ENCODE measurements around the gene PXK. TPM values are rescaled to one million over a fixed set of nuclear protein-coding genes. Genes with fewer than 3 reads are reported as not detected.

PXK gene
- total and polyA plus RNA-seq, 10 of the 15 experiments (the other 5 are each of a cell fraction or from before 2014, with no cell fraction given): 8.4 to 38.0 (median 27.6) TPM

DNA sequence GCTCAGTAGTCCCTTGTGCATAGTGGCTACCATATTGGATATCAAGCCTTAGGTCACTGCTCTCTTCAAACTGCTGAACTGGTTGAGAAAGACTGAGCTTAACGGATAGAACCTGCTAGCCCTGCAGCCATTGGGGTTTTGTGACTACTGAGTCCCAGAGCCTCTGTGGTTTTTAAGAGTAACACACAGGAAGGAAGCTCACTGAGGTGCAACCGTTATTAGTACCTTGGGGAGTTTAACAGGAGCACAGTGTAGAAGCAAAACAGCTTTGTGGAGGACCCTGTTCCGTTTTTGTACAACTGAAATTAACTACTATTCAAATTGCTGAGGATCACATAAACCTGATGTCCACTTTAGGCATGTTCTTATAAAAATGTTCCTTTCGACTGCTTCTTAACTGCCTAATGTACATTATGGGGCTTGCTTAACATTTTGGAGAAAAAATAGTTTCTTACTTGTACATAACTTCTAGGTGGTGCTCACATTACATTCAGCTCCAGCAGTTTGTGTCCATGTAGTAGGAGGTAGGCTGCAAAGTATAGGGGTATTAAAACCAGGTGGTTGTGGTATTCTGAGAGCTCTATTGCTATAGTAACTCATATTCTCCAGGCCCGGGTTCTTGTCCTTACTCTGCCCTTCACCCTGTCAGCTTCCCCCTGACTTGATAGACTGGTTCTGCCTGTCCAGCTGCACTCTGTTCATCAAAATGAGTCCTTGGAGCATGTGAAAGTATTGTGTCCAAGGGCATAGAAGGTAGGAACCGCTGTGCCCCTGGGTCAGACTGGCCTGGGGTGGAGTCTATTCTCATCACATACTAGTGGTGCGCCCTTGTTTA lies 17.3 kb downstream of the PXK start (continued):
- TF ChIP-seq TARDBP (IDR thresholded peaks at IDR 0.05; ENCODE audit: borderline replicate concordance) (no peak), SUZ12 (IDR thresholded peaks at IDR 0.05; ENCODE audit: unreplicated experiment) (no peak), ZNF622 (IDR thresholded peaks at IDR 0.05) (no peak), BCL11A (IDR thresholded peaks at IDR 0.05; ENCODE audit: low read depth, low read length) (peak; percentile 41; the same call in 1 of the 2 replicates), NBN (IDR thresholded peaks at IDR 0.05) (no peak), RELA (IDR thresholded peaks at IDR 0.05; ENCODE audit: borderline replicate concordance, partially characterized antibody) (no peak), GABPA (IDR thresholded peaks at IDR 0.05; ENCODE audit: low read depth) (peak; percentile 88), CBX3 (IDR thresholded peaks at IDR 0.05; ENCODE audit: borderline replicate concordance, low read depth) (no peak), ZZZ3 (IDR thresholded peaks at IDR 0.05; ENCODE audit: control insufficient read depth, insufficient read length, low read depth) (no peak), SRF (IDR thresholded peaks at IDR 0.05; ENCODE audit: low read depth in 2 of 2, low read length in 2 of 2) (no peak), TBL1XR1 (IDR thresholded peaks at IDR 0.05; ENCODE audit: low read depth, low read length) (no peak; the same call in 1 of the 2 replicates), NRF1 (conservative IDR thresholded peaks at IDR 0.05; ENCODE audit: low read depth, low read length) (no peak), MTA3 (IDR thresholded peaks at IDR 0.05; ENCODE audit: borderline replicate concordance, low read length) (no peak; the same call in 1 of the 2 replicates), CEBPB (IDR thresholded peaks at IDR 0.05; ENCODE audit: borderline replicate concordance in 1 of 2, low read depth in 2 of 2, low read length in 2 of 2) (no peak), EED (IDR thresholded peaks at IDR 0.05; ENCODE audit: low read depth) (peak; percentile 74)
- TF ChIP-seq, protein P1, sequence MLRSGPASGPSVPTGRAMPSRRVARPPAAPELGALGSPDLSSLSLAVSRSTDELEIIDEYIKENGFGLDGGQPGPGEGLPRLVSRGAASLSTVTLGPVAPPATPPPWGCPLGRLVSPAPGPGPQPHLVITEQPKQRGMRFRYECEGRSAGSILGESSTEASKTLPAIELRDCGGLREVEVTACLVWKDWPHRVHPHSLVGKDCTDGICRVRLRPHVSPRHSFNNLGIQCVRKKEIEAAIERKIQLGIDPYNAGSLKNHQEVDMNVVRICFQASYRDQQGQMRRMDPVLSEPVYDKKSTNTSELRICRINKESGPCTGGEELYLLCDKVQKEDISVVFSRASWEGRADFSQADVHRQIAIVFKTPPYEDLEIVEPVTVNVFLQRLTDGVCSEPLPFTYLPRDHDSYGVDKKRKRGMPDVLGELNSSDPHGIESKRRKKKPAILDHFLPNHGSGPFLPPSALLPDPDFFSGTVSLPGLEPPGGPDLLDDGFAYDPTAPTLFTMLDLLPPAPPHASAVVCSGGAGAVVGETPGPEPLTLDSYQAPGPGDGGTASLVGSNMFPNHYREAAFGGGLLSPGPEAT (IDR thresholded peaks at IDR 0.05; ENCODE audit: low read depth): no peak
- TF ChIP-seq, protein P2, sequence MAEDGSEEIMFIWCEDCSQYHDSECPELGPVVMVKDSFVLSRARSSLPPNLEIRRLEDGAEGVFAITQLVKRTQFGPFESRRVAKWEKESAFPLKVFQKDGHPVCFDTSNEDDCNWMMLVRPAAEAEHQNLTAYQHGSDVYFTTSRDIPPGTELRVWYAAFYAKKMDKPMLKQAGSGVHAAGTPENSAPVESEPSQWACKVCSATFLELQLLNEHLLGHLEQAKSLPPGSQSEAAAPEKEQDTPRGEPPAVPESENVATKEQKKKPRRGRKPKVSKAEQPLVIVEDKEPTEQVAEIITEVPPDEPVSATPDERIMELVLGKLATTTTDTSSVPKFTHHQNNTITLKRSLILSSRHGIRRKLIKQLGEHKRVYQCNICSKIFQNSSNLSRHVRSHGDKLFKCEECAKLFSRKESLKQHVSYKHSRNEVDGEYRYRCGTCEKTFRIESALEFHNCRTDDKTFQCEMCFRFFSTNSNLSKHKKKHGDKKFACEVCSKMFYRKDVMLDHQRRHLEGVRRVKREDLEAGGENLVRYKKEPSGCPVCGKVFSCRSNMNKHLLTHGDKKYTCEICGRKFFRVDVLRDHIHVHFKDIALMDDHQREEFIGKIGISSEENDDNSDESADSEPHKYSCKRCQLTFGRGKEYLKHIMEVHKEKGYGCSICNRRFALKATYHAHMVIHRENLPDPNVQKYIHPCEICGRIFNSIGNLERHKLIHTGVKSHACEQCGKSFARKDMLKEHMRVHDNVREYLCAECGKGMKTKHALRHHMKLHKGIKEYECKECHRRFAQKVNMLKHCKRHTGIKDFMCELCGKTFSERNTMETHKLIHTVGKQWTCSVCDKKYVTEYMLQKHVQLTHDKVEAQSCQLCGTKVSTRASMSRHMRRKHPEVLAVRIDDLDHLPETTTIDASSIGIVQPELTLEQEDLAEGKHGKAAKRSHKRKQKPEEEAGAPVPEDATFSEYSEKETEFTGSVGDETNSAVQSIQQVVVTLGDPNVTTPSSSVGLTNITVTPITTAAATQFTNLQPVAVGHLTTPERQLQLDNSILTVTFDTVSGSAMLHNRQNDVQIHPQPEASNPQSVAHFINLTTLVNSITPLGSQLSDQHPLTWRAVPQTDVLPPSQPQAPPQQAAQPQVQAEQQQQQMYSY (CRISPR knock-in tag; IDR thresholded peaks at IDR 0.05): no peak
